Body of pancreas (tissue), 4 donors: ENCODE measurements around the gene CDAN1. TPM values are rescaled to one million over a fixed set of nuclear protein-coding genes. Genes with fewer than 3 reads are reported as not detected.

ENCODE experiments used
- ATAC-seq: fragments of 150-250 bp; one replicate; pipeline ENCODE4 v1.9.1; 2016
- DNase-seq, 4 donors: peaks; one replicate each; pipeline ENCODE4 v3.0.0-alpha.2; 2019
- H3K27ac ChIP-seq, 4 donors: fragments of 200-600 bp; sonication (generic); 1 replicate in 3 of 4; 2 replicates in 1 of 4; pipeline versions ENCODE4 v1.5.1 to v1.6.1; 2016 to 2019; ENCODE audit warnings: mild to moderate bottlenecking in 1 of 4, mixed read lengths in 1 of 4, moderate library complexity in 1 of 4
- H3K27me3 ChIP-seq, 2 donors: fragments of 200-600 bp; sonication (generic); one replicate each; pipeline ENCODE4 v1.6.0; 2016; ENCODE audit warnings: mild to moderate bottlenecking in 1 of 2
- H3K36me3 ChIP-seq, 2 donors: fragments of 200-600 bp; sonication (generic); replicated peaks in 1 of 2; 2 replicates each; pipeline ENCODE4 v1.5.1; 2016; ENCODE audit warnings: low read depth in 2 of 2; ENCODE audit not compliant: insufficient read depth in 1 of 2
- H3K4me1 ChIP-seq: fragments of 200-600 bp; sonication (generic); one replicate; pipeline ENCODE4 v1.6.0; 2016
- H3K4me3 ChIP-seq, 2 donors: fragments of 200-600 bp; sonication (generic); 1 replicate in 1 of 2; 2 replicates in 1 of 2; pipeline ENCODE4 v1.5.1; 2016 to 2019
- H3K9me3 ChIP-seq, 3 donors: fragments of 200-600 bp; sonication (generic); 1 replicate in 2 of 3; 2 replicates in 1 of 3; pipeline ENCODE4 v1.5.1; 2016
- CTCF ChIP-seq, 7 experiments: fragments of 450-650 bp in 4 of 7; fragments of 200-600 bp in 3 of 7; sonication (generic) in 3 of 7; IDR thresholded peaks; one replicate each; pipeline ENCODE4 v1.5.1; 2016 to 2019; ENCODE audit warnings: antibody characterized with exemption in 7 of 7
- POLR2A ChIP-seq, 3 donors: fragments of 450-650 bp; IDR thresholded peaks; one replicate each; pipeline ENCODE4 v1.6.1; 2016; ENCODE audit warnings: antibody characterized with exemption in 3 of 3, mild to moderate bottlenecking in 2 of 3
- WGBS, 2 donors: methylation state at CpG; one replicate each; pipeline ENCODE4 v1.1.5; 2017; 5-methylcytosine and 5-hydroxymethylcytosine counted together
- intact Hi-C: fragments of 100-400 bp; cut with DNase I; formaldehyde crosslinking; loops from one replicate; pipeline ENCODE4 v1.15.1; 2023
- total RNA-seq, 2 donors: library from RNA; depleted of rRNA; stranded (reverse); fragments of >200 nt; gene quantifications; one replicate each; pipeline ENCODE4 v1.1.0, GENCODE V29; 2016

CDAN1 gene
- total RNA-seq, 2 donors from 2014 or later = 9.9 to 19.1 TPM

GRCh38 chr15:42731461-42731860, 5.5 kb downstream of the CDAN1 start:
- no peak for DNase-seq
- no peaks in the 10 kb centered on the region for H3K27me3 ChIP-seq
- WGBS, 2 donors = 88 to 91% methylated on average over 6 of the region's 6 CpGs
- no peak for ATAC-seq
- H3K4me1 ChIP-seq = peaks cover 21% of the 10 kb centered on the region
- intact Hi-C loops = no loop called here
- no peaks in the 10 kb centered on the region for H3K9me3 ChIP-seq
- H3K27ac ChIP-seq = no peak overlapping the region
- H3K4me3 ChIP-seq = no peak overlapping the region
- no peak for TF ChIP-seq CTCF (IDR thresholded peaks at IDR 0.05)
- no peak for TF ChIP-seq POLR2A (IDR thresholded peaks at IDR 0.05)
- H3K36me3 ChIP-seq = peaks cover 13 to 37% of the 10 kb centered on the region in 2 donors

- Histone ChIP-seq H3K36me3 (peaks cover 13 to 41% of the 10 kb centered on the region in 2 donors), H3K27ac (no peak overlapping the region), H3K9me3 (no peaks in the 10 kb centered on the region), H3K4me3 (no peak overlapping the region), H3K4me1 (peaks cover 14% of the 10 kb centered on the region), H3K27me3 (no peaks in the 10 kb centered on the region)
- DNase-seq (no peak), ATAC-seq (no peak)
- intact Hi-C loops = no loop called here
- 94 to 97% methylated on average over 10 to 14 of the region's 14 CpGs for whole genome bisulfite sequencing, 2 donors
- TF ChIP-seq POLR2A (IDR thresholded peaks at IDR 0.05) (no peak), CTCF (IDR thresholded peaks at IDR 0.05) (no peak)
These were observed 6.4 kb downstream of the CDAN1 start for GRCh38 chr15:42730536-42730935.

GRCh38 chr15:42730135-42730534, 6.8 kb downstream of the CDAN1 start:
- Histone ChIP-seq H3K4me3 (no peak overlapping the region), H3K4me1 (peaks cover 10% of the 10 kb centered on the region), H3K9me3 (no peaks in the 10 kb centered on the region), H3K27ac (no peak overlapping the region), H3K27me3 (no peaks in the 10 kb centered on the region), H3K36me3 (peaks cover 13 to 43% of the 10 kb centered on the region in 2 donors)
- ATAC-seq (no peak), DNase-seq (no peak)
- TF ChIP-seq CTCF (IDR thresholded peaks at IDR 0.05) = no peak
- no peak for TF ChIP-seq POLR2A (IDR thresholded peaks at IDR 0.05)
- WGBS, 2 donors = 74 to 92% methylated on average over 7 to 8 of the region's 8 CpGs
- intact Hi-C loops = no loop called here

- Histone ChIP-seq H3K4me3 (no peak overlapping the region), H3K36me3 (peaks cover 13 to 46% of the 10 kb centered on the region in 2 donors), H3K9me3 (no peaks in the 10 kb centered on the region), H3K4me1 (peaks cover 3% of the 10 kb centered on the region), H3K27ac (no peak overlapping the region), H3K27me3 (no peaks in the 10 kb centered on the region)
- no peak for TF ChIP-seq CTCF (IDR thresholded peaks at IDR 0.05)
- no peak for TF ChIP-seq POLR2A (IDR thresholded peaks at IDR 0.05)
- DNase-seq = no peak
- ATAC-seq = no peak
- intact Hi-C loops = no loop called here
- WGBS, 2 donors = 83 to 90% methylated on average over 5 to 7 of the region's 7 CpGs
These were observed 7.5 kb downstream of the CDAN1 start for GRCh38 chr15:42729409-42729808.

- DNase-seq = no peak
- intact Hi-C loops = no loop called here
- Histone ChIP-seq H3K27me3 (no peaks in the 10 kb centered on the region), H3K9me3 (no peaks in the 10 kb centered on the region), H3K27ac (no peak overlapping the region), H3K4me3 (no peak overlapping the region), H3K4me1 (no peaks in the 10 kb centered on the region), H3K36me3 (peaks cover 13 to 47% of the 10 kb centered on the region in 2 donors)
- TF ChIP-seq POLR2A (IDR thresholded peaks at IDR 0.05) (no peak), CTCF (IDR thresholded peaks at IDR 0.05) (no peak)
- no peak for ATAC-seq
- 88 to 93% methylated on average over 7 to 14 of the region's 14 CpGs for WGBS, 2 donors
These were observed 8.0 kb downstream of the CDAN1 start for GRCh38 chr15:42728972-42729371.
